WTC11 (cell line): ENCODE data around the gene B4GALT2. TPM values are rescaled to one million over a fixed set of nuclear protein-coding genes. Genes with fewer than 3 reads are reported as not detected.

Source experiments
- ATAC-seq: fragments of 200-7000 bp; cut with Tn5 transposase; 2 replicates; pipeline ENCODE4 v1.10.0; 2021; ENCODE audit warnings: mild to moderate bottlenecking, moderate library complexity
- CTCF ChIA-PET: fragments of 300-600 bp; sonication (Branson Sonifier 250); formaldehyde crosslinking; loops from one replicate; lab custom pipeline; 2021; ENCODE audit warnings: antibody characterized with exemption; lab: Charles Lee
- POLR2A ChIA-PET: fragments of 350-600 bp; sonication (Branson Sonifier 250); formaldehyde crosslinking; loops from one replicate; lab custom pipeline; 2021; ENCODE audit warnings: antibody characterized with exemption; lab: Charles Lee
- DNase-seq: peaks from one replicate; pipeline ENCODE4 v3.0.0; 2021; ENCODE audit warnings: low spot score
- H3K27ac Mint-ChIP-seq: 2 replicates; pipeline ENCODE4 v1.8.0; 2021; ENCODE audit warnings: mixed read lengths
- H3K27me3 Mint-ChIP-seq: 2 replicates; pipeline ENCODE4 v1.8.0; 2021; ENCODE audit warnings: low read depth, mild to moderate bottlenecking, moderate library complexity, mixed read lengths
- H3K36me3 Mint-ChIP-seq: 2 replicates; pipeline ENCODE4 v1.8.0; 2021; ENCODE audit warnings: mixed read lengths
- H3K4me1 Mint-ChIP-seq: 2 replicates; pipeline ENCODE4 v1.8.0; 2022; ENCODE audit warnings: mixed read lengths
- H3K4me3 Mint-ChIP-seq: 2 replicates; pipeline ENCODE4 v1.8.0; 2021; ENCODE audit warnings: mild to moderate bottlenecking, moderate library complexity, mixed read lengths
- H3K9me3 Mint-ChIP-seq: 2 replicates; pipeline ENCODE4 v1.8.0; 2021; ENCODE audit warnings: mixed read lengths
- ARID4B ChIP-seq: sonication (generic); formaldehyde crosslinking; IDR thresholded peaks from 2 replicates; pipeline ENCODE4 v1.8.0; 2023; ENCODE audit warnings: missing genetic modification reagents, mild to moderate bottlenecking, borderline replicate concordance
- CREM ChIP-seq: sonication (generic); formaldehyde crosslinking; IDR thresholded peaks from 2 replicates; pipeline ENCODE4 v1.8.1; 2022; ENCODE audit warnings: mild to moderate bottlenecking, missing genetic modification reagents, moderate library complexity
- ESRRA ChIP-seq: sonication (generic); formaldehyde crosslinking; IDR thresholded peaks from 2 replicates; pipeline ENCODE4 v1.8.1; 2022; ENCODE audit warnings: mild to moderate bottlenecking, missing genetic modification reagents, borderline replicate concordance
- ETV6 ChIP-seq: sonication (generic); formaldehyde crosslinking; IDR thresholded peaks from 2 replicates; pipeline ENCODE4 v1.8.1; 2022; ENCODE audit warnings: mild to moderate bottlenecking, missing genetic modification reagents
- FOXP1 ChIP-seq: sonication (generic); formaldehyde crosslinking; IDR thresholded peaks from 2 replicates; pipeline ENCODE4 v1.8.0; 2022; ENCODE audit warnings: missing genetic modification reagents, mild to moderate bottlenecking, moderate library complexity, borderline replicate concordance
- GRHL2 ChIP-seq: fragments of 250-450 bp; sonication (Bioruptor Pico); IDR thresholded peaks from 2 replicates; pipeline ENCODE4 v1.8.0; 2022; ENCODE audit warnings: mild to moderate bottlenecking, moderate library complexity; ENCODE audit not compliant: insufficient replicate concordance, severe bottlenecking
- IRF2 ChIP-seq: sonication (generic); formaldehyde crosslinking; IDR thresholded peaks from 2 replicates; pipeline ENCODE4 v1.8.0; 2022; ENCODE audit warnings: low read depth, missing genetic modification reagents, borderline replicate concordance
- MAX ChIP-seq: sonication (generic); formaldehyde crosslinking; IDR thresholded peaks from 2 replicates; pipeline ENCODE4 v1.8.0; 2022; ENCODE audit warnings: mild to moderate bottlenecking, missing genetic modification reagents
- MYBL2 ChIP-seq: sonication (generic); formaldehyde crosslinking; IDR thresholded peaks from 2 replicates; pipeline ENCODE4 v1.8.1; 2023; ENCODE audit warnings: mild to moderate bottlenecking, moderate library complexity, missing genetic modification reagents
- NFATC4 ChIP-seq: fragments of 250-450 bp; sonication (Bioruptor Pico); IDR thresholded peaks from 2 replicates; pipeline ENCODE4 v1.9.0; 2021; ENCODE audit warnings: mild to moderate bottlenecking
- NR1H2 ChIP-seq: sonication (generic); formaldehyde crosslinking; IDR thresholded peaks from 2 replicates; pipeline ENCODE4 v1.9.0; 2021; ENCODE audit warnings: mild to moderate bottlenecking, moderate library complexity, missing genetic modification reagents
- RELA ChIP-seq: sonication (generic); formaldehyde crosslinking; IDR thresholded peaks from 2 replicates; pipeline ENCODE4 v1.8.1; 2022; ENCODE audit warnings: missing genetic modification reagents, mild to moderate bottlenecking, borderline replicate concordance
- SMAD4 ChIP-seq: sonication (generic); formaldehyde crosslinking; IDR thresholded peaks from 2 replicates; pipeline ENCODE4 v1.8.0; 2022; ENCODE audit warnings: mild to moderate bottlenecking, missing genetic modification reagents
- SP1 ChIP-seq: sonication (generic); formaldehyde crosslinking; conservative IDR thresholded peaks from 2 replicates; pipeline ENCODE4 v1.8.1; 2022; ENCODE audit warnings: missing genetic modification reagents
- USF2 ChIP-seq: sonication (generic); formaldehyde crosslinking; IDR thresholded peaks from 2 replicates; pipeline ENCODE4 v1.8.1; 2023; ENCODE audit warnings: mild to moderate bottlenecking, missing genetic modification reagents, moderate library complexity
- ZBTB21 ChIP-seq: sonication (generic); formaldehyde crosslinking; IDR thresholded peaks from 2 replicates; pipeline ENCODE4 v1.8.1; 2023; ENCODE audit warnings: mild to moderate bottlenecking, missing genetic modification reagents, borderline replicate concordance
- ZNF423 ChIP-seq: fragments of 250-450 bp; sonication (Bioruptor Pico); IDR thresholded peaks from 2 replicates; pipeline ENCODE4 v2.1.2; 2022; ENCODE audit warnings: mild to moderate bottlenecking, moderate library complexity
- ZSCAN18 ChIP-seq: fragments of 250-450 bp; sonication (Bioruptor Pico); IDR thresholded peaks from 2 replicates; pipeline ENCODE4 v2.1.2; 2022; ENCODE audit warnings: mild to moderate bottlenecking, moderate library complexity
- total RNA-seq: library from RNA; stranded (reverse); gene quantifications from 3 replicates; pipeline ENCODE4 v1.2.3, GENCODE V29; 2021

B4GALT2 gene
- total RNA-seq, 1 experiment from 2014 or later: 66.7 TPM

GRCh38 chr1:43976890-43977289 is 2.1 kb upstream of the B4GALT2 start:
- peaks cover 37% of the 10 kb centered on the region for H3K36me3 Mint-ChIP-seq
- no peak for TF ChIP-seq RELA
- no peak for TF ChIP-seq CREM (CRISPR knock-in tag)
- no peak for TF ChIP-seq SP1 (CRISPR knock-in tag)
- no peak for TF ChIP-seq ETV6 (CRISPR knock-in tag)
- TF ChIP-seq NFATC4 (CRISPR knock-in tag): no peak
- TF ChIP-seq SMAD4 (CRISPR knock-in tag): no peak
- TF ChIP-seq GRHL2 (CRISPR knock-in tag): no peak
- TF ChIP-seq NR1H2 (CRISPR knock-in tag): no peak
- TF ChIP-seq ARID4B (CRISPR knock-in tag): no peak
- H3K4me3 Mint-ChIP-seq: peak overlapping the region; percentile 89
- no peaks in the 10 kb centered on the region; the same call in 1 of the 2 replicates for H3K27me3 Mint-ChIP-seq
- no peaks in the 10 kb centered on the region for H3K9me3 Mint-ChIP-seq
- DNase-seq: no peak
- ATAC-seq: no peak
- ChIA-PET POLR2A (no interaction called here), CTCF (no interaction called here)
- H3K4me1 Mint-ChIP-seq: peaks cover 41% of the 10 kb centered on the region
- H3K27ac Mint-ChIP-seq: no peak overlapping the region

GRCh38 chr1:43977376-43978263 is 1.4 kb upstream of the B4GALT2 start:
- H3K36me3 Mint-ChIP-seq: peaks cover 32% of the 10 kb centered on the region
- ATAC-seq: no peak
- TF ChIP-seq FOXP1: no peak
- no peak for TF ChIP-seq IRF2 (CRISPR knock-in tag)
- TF ChIP-seq ZNF423 (CRISPR knock-in tag): no peak
- TF ChIP-seq ESRRA: no peak
- no peak for TF ChIP-seq ZBTB21 (CRISPR knock-in tag)
- no peak for TF ChIP-seq MAX
- TF ChIP-seq MYBL2 (CRISPR knock-in tag): no peak
- no peak for TF ChIP-seq USF2 (CRISPR knock-in tag)
- no peak for TF ChIP-seq SMAD4 (CRISPR knock-in tag)
- no peak for TF ChIP-seq RELA
- TF ChIP-seq ZSCAN18 (CRISPR knock-in tag): no peak
- TF ChIP-seq, all 79 proteins: peak for 0
- POLR2A ChIA-PET: interaction anchor here (0.7 kb wide), 1 partner anchor 74 kb away, joined by 4 read pairs; no protein-coding TSS in a partner anchor
- H3K4me1 Mint-ChIP-seq: peaks cover 41% of the 10 kb centered on the region
- H3K27me3 Mint-ChIP-seq: no peaks in the 10 kb centered on the region; the same call in 1 of the 2 replicates
- H3K27ac Mint-ChIP-seq: no peak overlapping the region
- DNase-seq: no peak
- peak overlapping the region; percentile 89 for H3K4me3 Mint-ChIP-seq
- H3K9me3 Mint-ChIP-seq: no peaks in the 10 kb centered on the region
- CTCF ChIA-PET: interaction anchor here (1.1 to 1.7 kb wide), 2 partner anchors 43 to 214 kb away, joined by 7 to 8 read pairs; no protein-coding TSS in a partner anchor
